ENCODE results near the gene MBD3.
"Not testable (repeated sequence)": the region's sequence is repeated elsewhere in the genome, so short reads cannot be mapped to it uniquely, and the experiment has no call there.

The MBD3 gene

DNA sequence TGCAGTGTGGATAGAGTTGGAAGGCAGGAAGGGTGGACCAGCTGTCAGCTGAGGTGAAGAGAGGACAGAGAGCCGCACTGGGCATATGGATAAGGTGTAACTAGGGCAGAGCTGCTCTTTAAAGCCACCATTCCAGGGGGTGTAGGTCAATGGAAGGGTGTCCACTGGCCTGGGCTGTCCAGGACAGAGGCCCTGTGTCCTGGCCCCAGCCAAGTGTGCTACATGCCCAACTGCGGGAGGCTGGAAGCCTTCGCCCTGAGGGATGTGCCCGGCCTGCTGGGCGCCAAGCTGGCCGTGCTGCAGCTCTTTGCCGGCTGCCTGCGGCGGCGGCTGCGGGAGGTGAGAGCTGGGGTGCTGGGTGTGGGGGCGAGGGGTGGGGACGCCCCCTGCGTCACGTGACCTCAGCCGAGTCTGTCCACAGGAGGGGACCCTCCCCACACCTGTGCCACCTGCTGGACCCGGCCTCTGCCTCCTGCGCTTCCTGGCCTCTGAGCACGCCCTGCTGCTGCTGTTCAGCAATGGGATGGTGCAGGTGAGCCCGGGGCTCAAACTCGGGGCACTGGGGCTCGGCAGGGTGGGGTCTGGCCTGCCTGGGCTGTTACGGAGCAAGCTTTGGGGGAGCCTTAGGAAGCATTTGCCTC lies 59.0 kb downstream of the MBD3 start:
- DNase-seq = no peak

DNA sequence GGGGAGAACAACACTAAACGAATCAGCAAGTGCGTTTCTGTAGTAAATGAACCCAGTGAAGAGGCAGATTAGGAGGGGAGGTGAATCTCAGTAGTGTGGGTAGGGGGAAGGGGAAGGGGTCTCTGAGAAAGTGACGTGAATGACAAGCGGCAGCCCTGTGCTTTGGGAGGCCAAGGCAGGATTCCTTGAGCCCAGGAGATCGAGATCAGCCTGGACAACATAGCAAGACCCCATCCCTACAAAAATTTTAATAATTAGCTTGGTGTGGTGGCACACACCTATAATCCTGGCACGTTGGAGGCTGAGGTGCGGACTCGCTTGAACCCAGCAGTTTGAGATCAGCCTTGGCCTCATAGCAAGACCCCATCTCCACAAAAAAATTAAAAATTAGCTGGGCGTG lies 60.7 kb downstream of the MBD3 start:
- DNase-seq = no peak

DNA sequence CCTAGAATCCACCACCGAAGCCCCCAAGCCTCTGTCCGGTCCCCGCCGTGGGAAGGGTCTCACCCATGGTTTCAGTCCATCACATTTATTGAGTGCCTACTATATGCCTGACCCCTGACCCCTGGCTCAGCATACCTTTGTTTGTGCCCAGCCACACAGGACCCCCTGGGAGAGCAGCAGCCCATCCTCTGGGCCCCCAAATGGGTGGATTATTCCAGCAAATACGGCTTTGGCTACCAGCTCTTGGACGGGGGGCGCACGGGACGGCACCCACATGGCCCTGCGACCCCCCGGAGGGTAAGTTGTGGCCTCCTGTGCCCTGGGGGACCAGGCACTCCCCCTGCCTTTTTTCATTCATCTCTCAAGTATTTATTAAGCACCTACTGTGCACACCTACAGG lies 61.1 kb downstream of the MBD3 start:
- no peak for DNase-seq

- DNase-seq = not testable (repeated sequence)
These were observed 61.8 kb downstream of the MBD3 start for GRCh38 chr19:1530856-1531255.

GRCh38 chr19:1529430-1529816 lies 63.2 kb downstream of the MBD3 start:
- DNase-seq = no peak

DNA sequence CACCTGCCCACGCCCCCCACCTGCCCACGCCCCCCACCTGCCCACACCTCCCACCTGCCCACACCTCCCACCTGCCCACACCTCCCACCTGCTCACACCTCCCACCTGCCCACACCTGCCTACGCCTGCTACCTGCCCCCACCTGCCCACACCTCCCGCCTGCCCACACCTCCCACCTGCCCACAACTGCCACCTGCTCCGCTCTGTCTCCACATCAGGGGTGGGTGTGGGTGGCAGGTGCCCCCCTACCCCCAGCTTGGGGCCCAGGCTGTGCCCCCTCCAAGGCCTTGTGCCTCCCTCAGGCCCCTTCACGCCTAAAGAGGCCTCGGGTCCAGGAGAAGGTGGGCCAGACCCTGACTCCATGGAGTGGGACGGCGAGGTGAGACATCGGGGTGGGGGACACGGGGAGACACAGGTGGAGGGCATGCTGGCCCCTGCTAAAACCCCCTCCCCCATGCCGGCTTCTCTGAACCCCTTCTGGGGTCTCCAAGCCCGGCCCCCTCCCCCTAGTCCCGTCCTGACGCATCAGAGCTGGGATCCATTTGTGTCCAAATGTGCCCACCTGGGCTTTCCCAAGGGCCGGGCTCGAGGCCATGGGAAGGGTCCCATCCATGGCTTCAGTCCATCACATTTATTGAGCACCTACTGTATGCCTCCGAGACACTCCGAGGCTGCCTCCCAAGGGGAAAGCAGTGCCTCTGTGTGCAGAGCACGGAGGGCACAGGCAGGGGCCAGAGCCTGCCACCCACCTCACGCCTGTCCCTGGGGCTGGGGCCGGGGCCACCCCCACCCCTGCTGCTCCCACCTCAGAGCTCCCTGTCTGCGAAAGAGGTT lies 63.9 kb downstream of the MBD3 start:
- no peak for DNase-seq

GRCh38 chr19:1527650-1528309 lies 64.9 kb downstream of the MBD3 start:
- no peak for DNase-seq

- DNase-seq = no peak
These were observed 65.6 kb downstream of the MBD3 start for GRCh38 chr19:1526979-1527649.

DNA sequence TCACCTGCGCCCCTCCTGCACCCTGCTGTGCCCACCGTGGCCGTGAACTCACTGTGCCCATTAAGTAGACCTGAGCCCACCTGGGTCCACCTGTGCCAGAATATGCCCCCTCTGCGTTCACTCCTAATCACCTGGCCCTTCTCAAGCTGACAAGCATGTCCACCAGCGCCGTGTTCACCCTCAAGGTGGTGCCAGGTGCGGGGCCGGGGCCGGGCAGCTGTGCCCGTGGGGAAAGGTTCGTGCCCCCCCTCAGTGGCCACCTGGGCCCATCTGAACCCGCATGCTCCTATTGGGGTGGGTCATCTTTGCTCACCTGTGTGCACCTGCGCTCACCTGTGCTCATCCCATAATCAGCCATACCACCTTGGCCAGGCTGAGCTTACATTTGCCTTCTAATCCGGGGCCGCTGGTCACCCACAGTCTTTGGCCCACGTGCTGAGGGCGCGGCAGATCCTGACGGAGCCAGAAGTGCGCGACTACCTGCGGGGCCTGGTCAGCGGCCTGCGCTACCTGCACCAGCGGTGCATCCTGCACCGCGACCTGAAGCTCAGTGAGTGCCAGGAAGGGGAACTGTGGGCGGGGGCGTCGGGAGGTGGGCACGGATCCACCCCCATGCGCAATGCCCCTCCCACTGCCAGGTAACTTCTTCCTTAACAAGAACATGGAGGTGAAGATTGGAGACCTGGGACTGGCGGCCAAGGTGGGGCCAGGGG lies 66.4 kb downstream of the MBD3 start:
- DNase-seq = no peak

- DNase-seq = no peak
These were observed 67.3 kb downstream of the MBD3 start for GRCh38 chr19:1525343-1525742.

- DNase-seq = no peak
These were observed 67.7 kb downstream of the MBD3 start for GRCh38 chr19:1524972-1525325.

DNA sequence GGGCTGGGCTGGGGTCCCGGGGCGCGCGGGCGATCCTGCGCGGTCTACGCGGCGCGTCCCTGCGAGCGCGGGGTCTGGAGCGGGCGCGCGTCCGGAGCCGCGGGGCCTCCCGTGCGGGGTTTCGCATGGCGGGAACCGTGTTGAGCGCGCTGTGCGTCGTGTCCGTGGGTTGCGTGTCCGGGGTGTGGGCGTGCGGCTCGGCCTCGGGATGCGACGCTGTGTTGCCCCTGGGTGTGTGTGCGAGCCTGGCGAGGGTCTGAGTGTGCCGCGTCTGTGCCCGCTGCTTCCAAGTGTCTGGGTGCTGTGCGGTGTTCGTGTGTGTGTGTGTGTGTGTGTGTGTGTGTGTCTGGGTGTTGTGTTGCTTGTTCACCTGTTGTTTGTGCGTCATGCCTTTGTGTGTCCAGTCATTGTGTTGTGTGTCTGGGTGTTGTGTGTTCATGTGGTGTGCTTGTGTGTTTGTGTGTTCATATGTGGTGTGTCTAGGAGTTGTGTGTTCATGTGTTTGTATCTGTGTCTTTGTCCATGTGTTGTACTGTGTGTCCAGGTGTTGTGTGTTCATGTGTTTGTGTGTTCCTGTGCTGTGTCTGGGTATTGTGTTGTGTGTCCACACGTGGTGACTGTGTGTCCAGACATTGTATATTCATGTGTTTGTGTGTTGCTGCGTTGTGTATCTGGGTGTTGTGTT lies 68.2 kb downstream of the MBD3 start:
- no peak for DNase-seq

All from SIG-M5 (cell line).